ENCODE measurements around the gene AIMP2.

GRCh38 chr7:6023974-6024435 is 14.9 kb downstream of the AIMP2 start:
- TF ChIP-seq CTCF (IDR thresholded peaks at IDR 0.05) = no peak
- no peak for TF ChIP-seq EP300 (IDR thresholded peaks at IDR 0.05)
